Left cardiac atrium (tissue), 4 donors: ENCODE data around the gene PRKX. TPM values are rescaled to one million over a fixed set of nuclear protein-coding genes. Genes with fewer than 3 reads are reported as not detected.
"Not testable (repeated sequence)": the region's sequence is repeated elsewhere in the genome, so short reads cannot be mapped to it uniquely, and the experiment has no call there.

Experiments used
- ATAC-seq, 2 donors: fragments of 200-7000 bp; cut with Tn5 transposase; one replicate each; pipeline ENCODE4 v1.9.1; 2020; ENCODE audit warnings: mild to moderate bottlenecking in 2 of 2, moderate library complexity in 2 of 2
- DNase-seq: peaks from one replicate; pipeline ENCODE4 v3.0.0-alpha.2; 2020
- intact Hi-C, 2 donors: fragments of 100-400 bp; cut with DNase I; formaldehyde crosslinking; loops; one replicate each; pipeline versions ENCODE4 v1.14.1 to v1.15.1; 2022 to 2023
- total RNA-seq, 2 donors: library from RNA; stranded (reverse); fragmentation: NEBNext Ultra II Directional; extraction: Animal tissue kit (Norgen Biotek cat#: 25700); gene quantifications; one replicate each; pipeline ENCODE4 v1.2.1, GENCODE V29; 2021
- donor health status: DM: no; HTN: yes; CAD: no.
- donor health status: DM: no; HTN: yes; CAD: no; lungs with severe emphysema.
- donor health status: DM: yes; HTN: yes; CAD: no.
- donor health status: Dilated cardiomyopathy.

Gene PRKX
- total RNA-seq, 2 donors from 2014 or later = 6.2 to 8.9 TPM

GRCh38 chrX:3666975-3667374, 46.5 kb downstream of the PRKX start:
- intact Hi-C loops = no loop called here
- no peak for DNase-seq

GRCh38 chrX:3664921-3665320, 48.5 kb downstream of the PRKX start:
- intact Hi-C loops = no loop called here
- ATAC-seq (no peak), DNase-seq (no peak)

More at GRCh38 chrX:3666975-3667374, 46.5 kb downstream of the PRKX start:
- ATAC-seq = no peak

- intact Hi-C loops = not testable (repeated sequence)
- ATAC-seq = peak; percentile 59 to 69
Observed at GRCh38 chrX:3663576-3664250, 49.7 kb downstream of the PRKX start.

GRCh38 chrX:3659761-3660160, 53.7 kb downstream of the PRKX start:
- intact Hi-C loops = no loop called here
- ATAC-seq (no peak), DNase-seq (no peak)

More at GRCh38 chrX:3663576-3664250, 49.7 kb downstream of the PRKX start:
- DNase-seq = not testable (repeated sequence)

- DNase-seq (no peak), ATAC-seq (no peak)
- intact Hi-C loops = no loop called here
Observed at GRCh38 chrX:3655181-3655580, 58.3 kb downstream of the PRKX start.

- DNase-seq (no peak), ATAC-seq (no peak)
- intact Hi-C loops = no loop called here
Observed at GRCh38 chrX:3653111-3653510, 60.3 kb downstream of the PRKX start.

- no peak for ATAC-seq
- intact Hi-C loops = no loop called here
- no peak for DNase-seq
Observed at GRCh38 chrX:3651277-3651676, 62.2 kb downstream of the PRKX start.

- no peak for DNase-seq
- intact Hi-C loops = no loop called here
- ATAC-seq = no peak
Observed at GRCh38 chrX:3648084-3648483, 65.4 kb downstream of the PRKX start.

GRCh38 chrX:3639858-3640631, 73.4 kb downstream of the PRKX start:
- intact Hi-C loops = loop anchor here in 1 of 2 donors (5.0 kb wide), 1 partner anchor 603 kb away; no protein-coding TSS in a partner anchor
- not testable (repeated sequence) for ATAC-seq, DNase-seq

GRCh38 chrX:3639236-3639635, 74.2 kb downstream of the PRKX start:
- intact Hi-C loops = loop anchor here in 1 of 2 donors (5.0 kb wide), 1 partner anchor 602 kb away; no protein-coding TSS in a partner anchor
- ATAC-seq (no peak), DNase-seq (no peak)

- peak; percentile 25 for DNase-seq
- intact Hi-C loops = loop anchor here in 1 of 2 donors (5.0 kb wide), 1 partner anchor 601 kb away; no protein-coding TSS in a partner anchor
- no peak for ATAC-seq
Observed at GRCh38 chrX:3638280-3638873, 75.1 kb downstream of the PRKX start.

- DNase-seq (no peak), ATAC-seq (no peak)
- intact Hi-C loops = loop anchor here in 1 of 2 donors (5.0 kb wide), 1 partner anchor 600 kb away; no protein-coding TSS in a partner anchor
Observed at GRCh38 chrX:3636803-3637202, 76.6 kb downstream of the PRKX start.

GRCh38 chrX:3631196-3631595, 82.3 kb downstream of the PRKX start:
- DNase-seq (no peak), ATAC-seq (no peak)
- intact Hi-C loops = no loop called here

GRCh38 chrX:3627594-3627993, 85.9 kb downstream of the PRKX start:
- intact Hi-C loops = no loop called here
- DNase-seq (no peak), ATAC-seq (no peak)

- DNase-seq (no peak), ATAC-seq (no peak)
- intact Hi-C loops = no loop called here
Observed at GRCh38 chrX:3621414-3621813, 92.0 kb downstream of the PRKX start.

- ATAC-seq, DNase-seq, intact Hi-C loops: not testable (repeated sequence)
Observed at GRCh38 chrX:3611744-3612143, 101.7 kb downstream of the PRKX start.

- intact Hi-C loops = no loop called here
- ATAC-seq = no peak
- DNase-seq = no peak
Observed at GRCh38 chrX:3609810-3610209, 103.6 kb downstream of the PRKX start.

GRCh38 chrX:3603026-3603661, 110.3 kb downstream of the PRKX start:
- no peak for DNase-seq
- intact Hi-C loops = no loop called here

GRCh38 chrX:3599802-3600430, 113.5 kb downstream of the PRKX start:
- DNase-seq (no peak), ATAC-seq (no peak)
- intact Hi-C loops = no loop called here

More at GRCh38 chrX:3603026-3603661, 110.3 kb downstream of the PRKX start:
- no peak for ATAC-seq
